Measurements from ENCODE around the gene RPS6KB2. TPM values are rescaled to one million over a fixed set of nuclear protein-coding genes. Genes with fewer than 3 reads are reported as not detected.

Gene RPS6KB2
- total RNA-seq, 1 donor from 2014 or later = 49.5 TPM

- H3K4me3 Mint-ChIP-seq (ENCODE audit: unreplicated experiment) = no peak overlapping the region
- H3K36me3 Mint-ChIP-seq (ENCODE audit: unreplicated experiment) = no peaks in the 10 kb centered on the region
- TF ChIP-seq CTCF (IDR thresholded peaks at IDR 0.05) = no peak
- H3K27me3 Mint-ChIP-seq (ENCODE audit: unreplicated experiment) = no peaks in the 10 kb centered on the region
- H3K4me1 Mint-ChIP-seq (ENCODE audit: unreplicated experiment) = peaks cover 3% of the 10 kb centered on the region
- no peak overlapping the region for H3K27ac Mint-ChIP-seq (ENCODE audit: unreplicated experiment)
- DNase-seq (ENCODE audit: extremely low spot score, unreplicated experiment) = no peak
- no peaks in the 10 kb centered on the region for H3K9me3 Mint-ChIP-seq (ENCODE audit: unreplicated experiment)
These were observed 17.1 kb upstream of the RPS6KB2 start for GRCh38 chr11:67410984-67411784.

GRCh38 chr11:67411785-67412152 lies 16.5 kb upstream of the RPS6KB2 start:
- DNase-seq (ENCODE audit: extremely low spot score, unreplicated experiment) = no peak
- TF ChIP-seq CTCF (IDR thresholded peaks at IDR 0.05) = no peak
- Mint-ChIP-seq H3K4me3 (ENCODE audit: unreplicated experiment) (no peak overlapping the region), H3K27ac (ENCODE audit: unreplicated experiment) (no peak overlapping the region), H3K27me3 (ENCODE audit: unreplicated experiment) (no peaks in the 10 kb centered on the region), H3K4me1 (ENCODE audit: unreplicated experiment) (peaks cover 9% of the 10 kb centered on the region), H3K36me3 (ENCODE audit: unreplicated experiment) (no peaks in the 10 kb centered on the region), H3K9me3 (ENCODE audit: unreplicated experiment) (no peaks in the 10 kb centered on the region)

- peak; percentile 74 for DNase-seq (ENCODE audit: extremely low spot score, unreplicated experiment)
- H3K36me3 Mint-ChIP-seq (ENCODE audit: unreplicated experiment) = no peaks in the 10 kb centered on the region
- H3K27ac Mint-ChIP-seq (ENCODE audit: unreplicated experiment) = no peak overlapping the region
- peaks cover 13% of the 10 kb centered on the region for H3K4me1 Mint-ChIP-seq (ENCODE audit: unreplicated experiment)
- H3K9me3 Mint-ChIP-seq (ENCODE audit: unreplicated experiment) = no peaks in the 10 kb centered on the region
- no peak overlapping the region for H3K4me3 Mint-ChIP-seq (ENCODE audit: unreplicated experiment)
- TF ChIP-seq CTCF (IDR thresholded peaks at IDR 0.05) = no peak
- no peaks in the 10 kb centered on the region for H3K27me3 Mint-ChIP-seq (ENCODE audit: unreplicated experiment)
These were observed 15.7 kb upstream of the RPS6KB2 start for GRCh38 chr11:67412495-67413179.

GRCh38 chr11:67413266-67413849 lies 14.9 kb upstream of the RPS6KB2 start:
- no peak for DNase-seq (ENCODE audit: extremely low spot score, unreplicated experiment)
- Mint-ChIP-seq H3K27me3 (ENCODE audit: unreplicated experiment) (no peaks in the 10 kb centered on the region), H3K4me3 (ENCODE audit: unreplicated experiment) (no peak overlapping the region), H3K36me3 (ENCODE audit: unreplicated experiment) (no peaks in the 10 kb centered on the region), H3K9me3 (ENCODE audit: unreplicated experiment) (no peaks in the 10 kb centered on the region), H3K4me1 (ENCODE audit: unreplicated experiment) (peaks cover 13% of the 10 kb centered on the region), H3K27ac (ENCODE audit: unreplicated experiment) (no peak overlapping the region)
- no peak for TF ChIP-seq CTCF (IDR thresholded peaks at IDR 0.05)
